HG03139 (cell line): Measurements from ENCODE around the gene TNIK.

Experiments used
- ATAC-seq: cut with Tn5 transposase; IDR thresholded peaks from one replicate; pipeline ENCODE4 v1.9.1; 2021; ENCODE audit not compliant: unreplicated experiment

Gene TNIK

GRCh38 chr3:171459942-171460724 lies at the start of gene TNIK:
Gene TNIK (minus strand): TSS chr3:171460405. CDS start chr3:171460063, 342 bp downstream.
- ATAC-seq: peak; percentile 80

GRCh38 chr3:171508676-171509075 lies 48.5 kb upstream of the TNIK start:
- no peak for ATAC-seq

GRCh38 chr3:171508206-171508605 lies 48.0 kb upstream of the TNIK start:
- ATAC-seq: no peak

GRCh38 chr3:171506743-171507319 lies 46.6 kb upstream of the TNIK start:
- ATAC-seq: no peak

- ATAC-seq: no peak
These were observed 45.7 kb upstream of the TNIK start for GRCh38 chr3:171505822-171506333.

GRCh38 chr3:171504376-171504775 lies 44.2 kb upstream of the TNIK start:
- ATAC-seq: no peak

GRCh38 chr3:171503817-171504216 lies 43.6 kb upstream of the TNIK start:
- ATAC-seq: no peak

GRCh38 chr3:171498921-171499320 lies 38.7 kb upstream of the TNIK start:
- no peak for ATAC-seq

- no peak for ATAC-seq
These were observed 37.3 kb upstream of the TNIK start for GRCh38 chr3:171497468-171497867.

GRCh38 chr3:171495413-171495812 lies 35.2 kb upstream of the TNIK start:
- ATAC-seq: no peak

- ATAC-seq: no peak
These were observed 34.4 kb upstream of the TNIK start for GRCh38 chr3:171494457-171495109.

GRCh38 chr3:171491361-171491760 lies 31.2 kb upstream of the TNIK start:
- no peak for ATAC-seq

GRCh38 chr3:171490901-171491300 lies 30.7 kb upstream of the TNIK start:
- ATAC-seq: no peak

- no peak for ATAC-seq
These were observed 29.1 kb upstream of the TNIK start for GRCh38 chr3:171489348-171489747.

GRCh38 chr3:171488479-171488878 lies 28.3 kb upstream of the TNIK start:
- ATAC-seq: no peak

- ATAC-seq: no peak
These were observed 27.2 kb upstream of the TNIK start for GRCh38 chr3:171487382-171487781.

GRCh38 chr3:171485338-171485737 lies 25.1 kb upstream of the TNIK start:
- ATAC-seq: no peak

- ATAC-seq: no peak
These were observed 20.8 kb upstream of the TNIK start for GRCh38 chr3:171481011-171481410.

GRCh38 chr3:171480526-171480925 lies 20.3 kb upstream of the TNIK start:
- no peak for ATAC-seq

- no peak for ATAC-seq
These were observed 16.4 kb upstream of the TNIK start for GRCh38 chr3:171476532-171477102.

- ATAC-seq: no peak
These were observed 12.3 kb upstream of the TNIK start for GRCh38 chr3:171472552-171472951.
